CD4-positive, alpha-beta T cell treated with Interleukin-15 for 4 hours (primary cell): ENCODE results near the gene C1orf174.

Experiments
- DNase-seq: peaks from one replicate; pipeline ENCODE4 v3.0.0-alpha.2; 2020; ENCODE audit warnings: low spot score

C1orf174 gene

GRCh38 chr1:3868464-3869006 lies 31.5 kb downstream of the C1orf174 start:
- DNase-seq: no peak

- DNase-seq: no peak
These were observed 34.4 kb downstream of the C1orf174 start for GRCh38 chr1:3865606-3866160.

GRCh38 chr1:3864884-3865283 lies 35.2 kb downstream of the C1orf174 start:
- no peak for DNase-seq

GRCh38 chr1:3863231-3863935 lies 36.7 kb downstream of the C1orf174 start:
- no peak for DNase-seq

- no peak for DNase-seq
These were observed 41.7 kb downstream of the C1orf174 start for GRCh38 chr1:3858231-3858981.

GRCh38 chr1:3857791-3858129 lies 42.3 kb downstream of the C1orf174 start:
- no peak for DNase-seq

- DNase-seq: peak; percentile 98
These were observed 42.9 kb downstream of the C1orf174 start, which contains the start of the genes CEP104 and DFFB for GRCh38 chr1:3856923-3857790. Gene CEP104, minus strand, starts transcription at chr1:3857211. Its CDS starts 4,804 bp downstream, at chr1:3852407. Gene DFFB, plus strand, starts transcription at chr1:3857476. Its CDS starts 128 bp downstream, at chr1:3857604.

- DNase-seq: no peak
These were observed 47.2 kb downstream of the C1orf174 start for GRCh38 chr1:3852711-3853485.

- DNase-seq: no peak
These were observed 48.0 kb downstream of the C1orf174 start for GRCh38 chr1:3852091-3852490.

- no peak for DNase-seq
These were observed 48.8 kb downstream of the C1orf174 start for GRCh38 chr1:3851292-3851691.

GRCh38 chr1:3850857-3851256 lies 49.2 kb downstream of the C1orf174 start:
- no peak for DNase-seq

- no peak for DNase-seq
These were observed 53.0 kb downstream of the C1orf174 start for GRCh38 chr1:3847081-3847480.

- no peak for DNase-seq
These were observed 53.5 kb downstream of the C1orf174 start for GRCh38 chr1:3846541-3846940.

- DNase-seq: no peak
These were observed 57.2 kb downstream of the C1orf174 start for GRCh38 chr1:3842912-3843311.

- DNase-seq: no peak
These were observed 58.6 kb downstream of the C1orf174 start for GRCh38 chr1:3841491-3841890.
